Neural cell (in vitro differentiated cells): Measurements from ENCODE around the gene DNMT3A. TPM values are rescaled to one million over a fixed set of nuclear protein-coding genes. Genes with fewer than 3 reads are reported as not detected.

Source experiments
- H2AFZ ChIP-seq: fragments of 200-600, 300-800 bp; sonication (generic), shearing (Covaris generic); 2 replicates; pipeline ENCODE4 v1.6.0; 2014; ENCODE audit warnings: low read depth, mild to moderate bottlenecking, antibody characterized with exemption, low read length, moderate library complexity
- H3F3A ChIP-seq: fragments of 200-600 bp; shearing (Covaris generic); 2 replicates; pipeline ENCODE4 v1.6.1; 2016; ENCODE audit warnings: mild to moderate bottlenecking, moderate library complexity, mixed read lengths, antibody characterized with exemption, low read length; ENCODE audit not compliant: insufficient read depth, poor library complexity, severe bottlenecking
- H3K27ac ChIP-seq: fragments of 200-600, 300-800 bp; sonication (generic), shearing (Covaris generic); 2 replicates; pipeline ENCODE4 v1.5.1; 2014; ENCODE audit warnings: mild to moderate bottlenecking, low read length, moderate library complexity
- H3K27me3 ChIP-seq: fragments of 300-800, 200-600 bp; sonication (generic), shearing (Covaris generic); 2 replicates; pipeline ENCODE4 v1.6.0; 2014; ENCODE audit warnings: mild to moderate bottlenecking, low read depth, low read length, moderate library complexity; ENCODE audit not compliant: insufficient read depth
- H3K36me3 ChIP-seq: fragments of 300-800, 200-600 bp; sonication (generic), shearing (Covaris generic); 2 replicates; pipeline ENCODE4 v1.5.1; 2014; ENCODE audit warnings: mild to moderate bottlenecking, antibody characterized with exemption, low read length, moderate library complexity; ENCODE audit not compliant: insufficient read depth
- H3K4me2 ChIP-seq: fragments of 300-800, 200-600 bp; sonication (generic), shearing (Covaris generic); 2 replicates; pipeline ENCODE4 v1.6.0; 2014; ENCODE audit warnings: mild to moderate bottlenecking, low read length
- H3K4me3 ChIP-seq: fragments of 300-800, 200-600 bp; sonication (generic), shearing (Covaris generic); 2 replicates; pipeline ENCODE4 v1.5.1; 2014; ENCODE audit warnings: mild to moderate bottlenecking, low read length, moderate library complexity
- H3K79me2 ChIP-seq: fragments of 200-600 bp; shearing (Covaris generic); replicated peaks from 2 replicates; pipeline ENCODE4 v1.6.0; 2014; ENCODE audit warnings: mild to moderate bottlenecking, low read length, moderate library complexity; ENCODE audit not compliant: insufficient read depth
- H3K9ac ChIP-seq: fragments of 300-800, 200-600 bp; sonication (generic), shearing (Covaris generic); 2 replicates; pipeline ENCODE4 v1.6.1; 2016; ENCODE audit warnings: mild to moderate bottlenecking, low read length, mixed read lengths
- H3K9me2 ChIP-seq: fragments of 200-600 bp; shearing (Covaris generic); 2 replicates; pipeline ENCODE4 v1.6.1; 2016; ENCODE audit warnings: mild to moderate bottlenecking, low read length, mixed read lengths; ENCODE audit not compliant: insufficient read depth
- H3K9me3 ChIP-seq: fragments of 200-600, 300-800 bp; sonication (generic), shearing (Covaris generic); 2 replicates; pipeline ENCODE4 v1.6.1; 2016; ENCODE audit warnings: mild to moderate bottlenecking, mixed run types, low read length, moderate library complexity, mixed read lengths
- H4K20me1 ChIP-seq: fragments of 200-600 bp; shearing (Covaris generic); 2 replicates; pipeline ENCODE4 v1.6.1; 2016; ENCODE audit warnings: mild to moderate bottlenecking, mixed run types; ENCODE audit not compliant: insufficient read depth
- CTCF ChIP-seq: fragments of 450-650 bp; IDR thresholded peaks from 2 replicates; pipeline ENCODE4 v1.5.1; 2014; ENCODE audit warnings: antibody characterized with exemption, mild to moderate bottlenecking, moderate library complexity; ENCODE audit not compliant: poor library complexity, severe bottlenecking
- EP300 ChIP-seq: fragments of 450-650 bp; conservative IDR thresholded peaks from 2 replicates; pipeline ENCODE4 v1.6.1; 2014; ENCODE audit warnings: antibody characterized with exemption, mild to moderate bottlenecking, moderate library complexity; ENCODE audit not compliant: poor library complexity, severe bottlenecking
- EZH2 ChIP-seq: fragments of 200-600, 300-800 bp; shearing (Covaris generic), sonication (generic); IDR thresholded peaks from 2 replicates; pipeline ENCODE4 v1.6.1; 2014; ENCODE audit warnings: antibody characterized with exemption, low read length, borderline replicate concordance, mild to moderate bottlenecking; ENCODE audit not compliant: insufficient read depth, poor library complexity, severe bottlenecking
- MXI1 ChIP-seq: fragments of 450-650 bp; conservative IDR thresholded peaks from 2 replicates; pipeline ENCODE4 v1.6.1; 2014; ENCODE audit warnings: antibody characterized with exemption, mild to moderate bottlenecking; ENCODE audit not compliant: poor library complexity, severe bottlenecking
- POLR2AphosphoS5 ChIP-seq: IDR thresholded peaks from 2 replicates; pipeline ENCODE4 v1.6.1; 2012
- RAD21 ChIP-seq: fragments of 450-650 bp; conservative IDR thresholded peaks from 2 replicates; pipeline ENCODE4 v1.6.1; 2014; ENCODE audit warnings: antibody characterized with exemption, mild to moderate bottlenecking, moderate library complexity
- REST ChIP-seq: IDR thresholded peaks from 2 replicates; pipeline ENCODE4 v1.6.1; 2012; ENCODE audit warnings: borderline replicate concordance
- SMC3 ChIP-seq: fragments of 450-650 bp; conservative IDR thresholded peaks from 2 replicates; pipeline ENCODE4 v1.6.1; 2014; ENCODE audit warnings: antibody characterized with exemption, mild to moderate bottlenecking, moderate library complexity; ENCODE audit not compliant: poor library complexity
- TAF1 ChIP-seq: IDR thresholded peaks from 2 replicates; pipeline ENCODE4 v1.6.1; 2012; ENCODE audit warnings: low read depth
- polyA plus RNA-seq: library from polyadenylated mRNA; depleted of rRNA; stranded (reverse); fragments of >200 nt; gene quantifications from 2 replicates; pipeline ENCODE4 v1.2.3, GENCODE V29; 2014

The DNMT3A gene
- polyA plus RNA-seq, 1 donor from 2014 or later: 33.0 TPM

GRCh38 chr2:25380586-25381375 lies 39.1 kb upstream of the DNMT3A start:
- H3K9me2 ChIP-seq: no peaks in the 10 kb centered on the region
- no peaks in the 10 kb centered on the region for H3K36me3 ChIP-seq
- H3K4me2 ChIP-seq: no peak overlapping the region
- H3K9ac ChIP-seq: no peak overlapping the region
- H3K4me3 ChIP-seq: no peak overlapping the region
- no peaks in the 10 kb centered on the region for H3K9me3 ChIP-seq
- H3K27ac ChIP-seq: no peak overlapping the region
- H3K79me2 ChIP-seq: no peaks in the 10 kb centered on the region
- H4K20me1 ChIP-seq: no peaks in the 10 kb centered on the region
- TF ChIP-seq MXI1 (no peak), EZH2 (no peak), SMC3 (no peak), RAD21 (no peak), CTCF (no peak), TAF1 (no peak), REST (no peak)
- H2AFZ ChIP-seq: no peak overlapping the region
- no peaks in the 10 kb centered on the region for H3F3A ChIP-seq
- no peaks in the 10 kb centered on the region for H3K27me3 ChIP-seq

- H3K79me2 ChIP-seq: no peaks in the 10 kb centered on the region
- no peak overlapping the region for H3K27ac ChIP-seq
- no peaks in the 10 kb centered on the region for H3F3A ChIP-seq
- H3K4me3 ChIP-seq: no peak overlapping the region
- H3K36me3 ChIP-seq: no peaks in the 10 kb centered on the region
- TF ChIP-seq EP300 (no peak), RAD21 (no peak), MXI1 (no peak), POLR2AphosphoS5 (no peak), SMC3 (no peak), REST (no peak), TAF1 (no peak), CTCF (no peak), EZH2 (no peak)
- no peaks in the 10 kb centered on the region for H3K9me2 ChIP-seq
- no peak overlapping the region for H3K9ac ChIP-seq
- no peaks in the 10 kb centered on the region for H4K20me1 ChIP-seq
- no peak overlapping the region for H2AFZ ChIP-seq
- no peaks in the 10 kb centered on the region for H3K9me3 ChIP-seq
- no peaks in the 10 kb centered on the region for H3K27me3 ChIP-seq
- no peak overlapping the region for H3K4me2 ChIP-seq
These were observed 38.3 kb upstream of the DNMT3A start for GRCh38 chr2:25380023-25380422.
